C4-2B (cell line): ENCODE measurements around the gene EXOC7.

Experiments
- ZFX ChIP-seq: fragments of 450-650 bp; IDR thresholded peaks from 2 replicates; pipeline ENCODE4 v1.6.1; 2017
- TF ChIP-seq, protein P1 (sequence below): fragments of 450-650 bp; conservative IDR thresholded peaks from 2 replicates; pipeline ENCODE4 v1.5.1; 2017; ENCODE audit warnings: mild to moderate bottlenecking

DNA sequence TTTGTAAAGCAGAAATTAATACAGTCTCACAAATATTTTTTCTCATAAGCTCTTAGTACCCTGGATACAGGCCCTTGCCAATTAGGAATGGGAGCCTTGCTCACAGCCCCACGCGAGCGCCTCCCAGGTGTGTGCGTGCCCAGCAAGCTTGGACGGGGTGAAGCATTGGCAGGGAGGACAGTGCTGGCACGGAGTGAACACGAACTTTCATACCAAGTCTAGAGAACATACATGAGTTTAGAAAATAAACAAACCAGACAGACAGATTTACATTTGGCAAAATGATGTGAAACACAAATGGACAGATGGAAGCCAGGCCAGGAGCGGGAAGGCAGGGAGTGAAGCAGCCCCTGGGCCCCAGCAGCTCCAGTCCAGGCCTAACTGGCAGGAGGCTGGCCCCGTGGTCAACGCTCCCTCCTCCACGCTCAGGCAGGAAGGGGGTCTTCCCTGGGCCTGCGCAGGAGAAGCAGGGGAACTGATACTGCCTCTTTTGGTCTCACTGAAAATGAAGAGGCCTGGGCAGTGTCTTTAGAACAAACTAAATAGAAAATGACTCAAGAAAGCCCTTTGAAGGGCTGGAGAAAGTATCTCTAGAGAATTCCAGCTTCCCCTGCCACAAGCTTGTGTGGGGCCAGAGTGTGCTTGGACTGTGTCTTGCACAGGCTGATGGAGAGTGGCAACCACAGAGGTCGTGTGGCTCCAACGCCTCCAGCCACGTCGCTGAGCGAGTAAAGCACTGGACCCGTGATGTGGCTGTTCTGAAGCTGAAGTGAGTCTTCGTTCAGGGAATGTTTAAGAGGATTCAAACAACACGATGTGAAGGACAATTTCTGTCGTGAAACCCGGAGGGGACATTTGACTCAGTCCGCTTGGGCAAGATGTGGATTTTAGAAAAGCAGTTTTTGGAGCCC, 47.4 kb upstream of the EXOC7 start:
- TF ChIP-seq, protein P1, sequence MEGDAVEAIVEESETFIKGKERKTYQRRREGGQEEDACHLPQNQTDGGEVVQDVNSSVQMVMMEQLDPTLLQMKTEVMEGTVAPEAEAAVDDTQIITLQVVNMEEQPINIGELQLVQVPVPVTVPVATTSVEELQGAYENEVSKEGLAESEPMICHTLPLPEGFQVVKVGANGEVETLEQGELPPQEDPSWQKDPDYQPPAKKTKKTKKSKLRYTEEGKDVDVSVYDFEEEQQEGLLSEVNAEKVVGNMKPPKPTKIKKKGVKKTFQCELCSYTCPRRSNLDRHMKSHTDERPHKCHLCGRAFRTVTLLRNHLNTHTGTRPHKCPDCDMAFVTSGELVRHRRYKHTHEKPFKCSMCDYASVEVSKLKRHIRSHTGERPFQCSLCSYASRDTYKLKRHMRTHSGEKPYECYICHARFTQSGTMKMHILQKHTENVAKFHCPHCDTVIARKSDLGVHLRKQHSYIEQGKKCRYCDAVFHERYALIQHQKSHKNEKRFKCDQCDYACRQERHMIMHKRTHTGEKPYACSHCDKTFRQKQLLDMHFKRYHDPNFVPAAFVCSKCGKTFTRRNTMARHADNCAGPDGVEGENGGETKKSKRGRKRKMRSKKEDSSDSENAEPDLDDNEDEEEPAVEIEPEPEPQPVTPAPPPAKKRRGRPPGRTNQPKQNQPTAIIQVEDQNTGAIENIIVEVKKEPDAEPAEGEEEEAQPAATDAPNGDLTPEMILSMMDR, result no peak
- no peak for TF ChIP-seq ZFX
